Activated B cell treated with CpG ODN at 0.5 μM for 24 hours (primary cell): ENCODE measurements around the gene PHEX. TPM values are rescaled to one million over a fixed set of nuclear protein-coding genes. Genes with fewer than 3 reads are reported as not detected.

Source experiments
- ATAC-seq: fragments of 200-7000 bp; cut with Tn5 transposase; one replicate; pipeline ENCODE4 v1.10.0; 2021; ENCODE audit warnings: low read depth, mild to moderate bottlenecking, moderate library complexity
- CTCF ChIA-PET: fragments of 350-600 bp; sonication (Branson Sonifier 250); formaldehyde crosslinking; loops from one replicate; lab custom pipeline; 2021; ENCODE audit warnings: antibody characterized with exemption; lab: Charles Lee
- POLR2A ChIA-PET: fragments of 350-600 bp; sonication (Branson Sonifier 250); formaldehyde crosslinking; loops from one replicate; lab custom pipeline; 2021; ENCODE audit warnings: antibody characterized with exemption; lab: Charles Lee
- DNase-seq: peaks from one replicate; pipeline ENCODE4 v3.0.0; 2022
- H3K27ac Mint-ChIP-seq: one replicate; pipeline ENCODE4 v1.8.0; 2020; ENCODE audit warnings: mixed read lengths
- H3K27me3 Mint-ChIP-seq: one replicate; pipeline ENCODE4 v1.8.0; 2021; ENCODE audit warnings: mixed read lengths
- H3K36me3 Mint-ChIP-seq: one replicate; pipeline ENCODE4 v1.8.0; 2021; ENCODE audit warnings: low read depth, mixed read lengths
- H3K4me1 Mint-ChIP-seq: one replicate; pipeline ENCODE4 v1.8.0; 2021; ENCODE audit warnings: mixed read lengths
- H3K4me3 Mint-ChIP-seq: one replicate; pipeline ENCODE4 v1.8.0; 2020; ENCODE audit warnings: mild to moderate bottlenecking, mixed read lengths
- H3K9me3 Mint-ChIP-seq: one replicate; pipeline ENCODE4 v1.8.0; 2020; ENCODE audit warnings: mixed read lengths
- intact Hi-C: fragments of 100-400 bp; cut with micrococcal nuclease; formaldehyde crosslinking; loops from one replicate; pipeline ENCODE4 v1.15.1; 2024
- total RNA-seq: library from RNA; stranded (reverse); gene quantifications from 2 replicates; pipeline ENCODE4 v1.2.3, GENCODE V29; 2022
- TF ChIP-seq, protein P1 (sequence below): fragments of 200-600 bp; IDR thresholded peaks from one replicate; pipeline ENCODE4 v1.8.0; 2022; ENCODE audit warnings: antibody characterized with exemption, mild to moderate bottlenecking

PHEX gene
- total RNA-seq, 1 donor from 2014 or later: 0.27 TPM

DNA sequence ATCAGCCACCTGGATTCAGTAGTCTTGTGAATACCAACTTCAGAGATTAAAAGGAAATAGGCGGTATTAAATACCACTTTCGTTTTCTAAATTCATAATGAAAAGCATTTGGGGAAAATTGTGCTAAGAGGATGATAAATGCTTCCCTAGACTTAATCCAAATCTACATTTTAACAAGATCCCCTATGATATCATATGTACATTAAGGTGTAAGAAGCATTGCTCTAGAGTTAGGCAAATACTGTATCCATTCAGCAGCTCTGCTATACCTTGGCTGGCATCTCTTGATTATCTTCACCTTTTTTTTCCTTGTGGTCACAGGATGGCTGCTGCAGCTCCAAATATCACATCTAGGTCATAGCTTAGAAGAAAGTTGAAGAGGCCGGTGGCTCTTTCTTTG, 40.6 kb upstream of the PHEX start:
- H3K9me3 Mint-ChIP-seq: no peaks in the 10 kb centered on the region
- DNase-seq: no peak
- ChIA-PET CTCF (no interaction called here), POLR2A (no interaction called here)
- peak overlapping the region; percentile 24 for H3K27ac Mint-ChIP-seq
- H3K27me3 Mint-ChIP-seq: no peaks in the 10 kb centered on the region
- intact Hi-C loops: loop anchor here (5.0 kb wide), 1 partner anchor 36 kb away; no protein-coding TSS in a partner anchor
- H3K36me3 Mint-ChIP-seq: peaks cover 25% of the 10 kb centered on the region
- ATAC-seq: no peak
- peaks cover 49% of the 10 kb centered on the region for H3K4me1 Mint-ChIP-seq
- TF ChIP-seq, protein P1, sequence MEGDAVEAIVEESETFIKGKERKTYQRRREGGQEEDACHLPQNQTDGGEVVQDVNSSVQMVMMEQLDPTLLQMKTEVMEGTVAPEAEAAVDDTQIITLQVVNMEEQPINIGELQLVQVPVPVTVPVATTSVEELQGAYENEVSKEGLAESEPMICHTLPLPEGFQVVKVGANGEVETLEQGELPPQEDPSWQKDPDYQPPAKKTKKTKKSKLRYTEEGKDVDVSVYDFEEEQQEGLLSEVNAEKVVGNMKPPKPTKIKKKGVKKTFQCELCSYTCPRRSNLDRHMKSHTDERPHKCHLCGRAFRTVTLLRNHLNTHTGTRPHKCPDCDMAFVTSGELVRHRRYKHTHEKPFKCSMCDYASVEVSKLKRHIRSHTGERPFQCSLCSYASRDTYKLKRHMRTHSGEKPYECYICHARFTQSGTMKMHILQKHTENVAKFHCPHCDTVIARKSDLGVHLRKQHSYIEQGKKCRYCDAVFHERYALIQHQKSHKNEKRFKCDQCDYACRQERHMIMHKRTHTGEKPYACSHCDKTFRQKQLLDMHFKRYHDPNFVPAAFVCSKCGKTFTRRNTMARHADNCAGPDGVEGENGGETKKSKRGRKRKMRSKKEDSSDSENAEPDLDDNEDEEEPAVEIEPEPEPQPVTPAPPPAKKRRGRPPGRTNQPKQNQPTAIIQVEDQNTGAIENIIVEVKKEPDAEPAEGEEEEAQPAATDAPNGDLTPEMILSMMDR: no peak
- H3K4me3 Mint-ChIP-seq: no peak overlapping the region

DNA sequence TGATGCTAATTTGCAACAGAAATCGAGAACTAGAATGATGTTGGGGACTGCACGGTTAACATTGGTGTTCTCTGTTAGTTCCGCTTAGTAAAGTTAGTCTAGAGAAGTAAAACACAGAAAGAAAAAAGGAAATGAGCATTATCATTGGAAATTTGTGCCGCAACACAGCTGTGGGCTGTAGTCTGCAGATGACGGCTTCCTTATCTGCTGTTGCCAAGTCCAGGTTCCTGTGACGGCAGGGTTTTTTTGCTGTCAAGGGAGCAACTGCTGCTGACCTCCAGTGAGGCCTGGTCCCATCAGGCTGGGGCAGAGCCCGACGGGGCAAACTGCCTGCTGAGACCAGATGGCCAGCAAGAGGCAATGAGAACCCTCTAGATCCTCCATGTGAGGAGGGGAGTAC, 38.9 kb upstream of the PHEX start:
- Mint-ChIP-seq H3K9me3 (no peaks in the 10 kb centered on the region), H3K27me3 (no peaks in the 10 kb centered on the region), H3K4me1 (peaks cover 55% of the 10 kb centered on the region), H3K36me3 (peaks cover 25% of the 10 kb centered on the region), H3K4me3 (peak overlapping the region; percentile 50), H3K27ac (peak overlapping the region; percentile 86)
- ChIA-PET POLR2A (no interaction called here), CTCF (interaction anchor here (2.3 kb wide), 1 partner anchor 8 kb away, joined by 6 read pairs; no protein-coding TSS in a partner anchor)
- DNase-seq (peak; percentile 29), ATAC-seq (peak; percentile 85)
- TF ChIP-seq, protein P1: no peak
- intact Hi-C loops: loop anchor here (1.0 to 5.0 kb wide), 4 partner anchors 34 to 200 kb away; no protein-coding TSS in a partner anchor

DNA sequence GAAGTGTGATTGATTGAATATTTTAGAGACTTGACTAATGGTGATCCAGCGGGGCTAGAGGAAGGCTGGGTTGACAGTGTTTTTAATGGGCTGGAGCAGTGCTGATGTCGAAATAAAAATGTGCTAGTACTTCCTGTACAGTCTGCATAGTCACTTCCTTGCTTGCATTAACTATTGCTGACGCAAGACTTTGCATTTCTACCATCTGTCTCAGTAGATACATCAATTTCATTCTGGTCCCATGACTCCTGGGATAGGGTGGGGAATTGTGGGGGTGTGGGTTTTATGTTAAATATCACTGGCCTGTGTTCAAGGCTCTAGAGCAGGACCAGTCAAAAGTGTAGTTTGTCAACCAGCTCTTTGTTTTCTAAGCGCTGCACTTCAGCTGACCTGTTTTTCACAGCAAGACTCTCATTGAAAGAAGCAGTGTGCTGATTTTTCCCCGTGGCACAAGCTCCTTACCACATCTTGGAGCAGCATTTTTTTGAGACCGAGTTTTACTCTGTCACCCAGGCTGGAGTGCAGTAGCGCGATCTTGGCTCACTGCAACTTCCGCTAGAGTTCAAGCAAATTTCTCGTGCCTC, 35.2 kb upstream of the PHEX start:
- TF ChIP-seq, protein P1: no peak
- DNase-seq (no peak), ATAC-seq (no peak)
- Mint-ChIP-seq H3K9me3 (no peaks in the 10 kb centered on the region), H3K4me1 (peaks cover 28% of the 10 kb centered on the region), H3K4me3 (no peak overlapping the region), H3K36me3 (peaks cover 13% of the 10 kb centered on the region), H3K27me3 (no peaks in the 10 kb centered on the region), H3K27ac (no peak overlapping the region)
- ChIA-PET POLR2A (no interaction called here), CTCF (no interaction called here)
- intact Hi-C loops: no loop called here

DNA sequence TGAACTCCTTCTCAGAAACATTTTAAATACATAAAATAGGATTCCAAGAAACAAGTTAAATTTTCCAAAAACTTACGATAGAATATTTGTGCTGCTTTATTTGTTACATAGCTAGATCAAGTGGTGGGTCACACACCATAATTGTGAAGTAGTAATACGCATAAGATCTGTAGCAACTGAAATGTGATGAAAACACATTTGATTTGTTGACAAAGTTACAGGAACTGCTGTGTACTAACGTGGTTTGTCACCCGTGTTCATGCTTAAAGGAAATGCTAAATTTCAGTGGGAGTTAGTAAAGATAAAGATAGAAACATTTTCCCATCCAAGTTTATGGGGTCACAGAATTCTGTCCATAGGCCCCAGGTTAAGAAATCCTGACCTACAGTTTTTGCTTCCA, 34.1 kb upstream of the PHEX start:
- peaks cover 13% of the 10 kb centered on the region for H3K36me3 Mint-ChIP-seq
- ATAC-seq: no peak
- TF ChIP-seq, protein P1: no peak
- no peak for DNase-seq
- no peak overlapping the region for H3K4me3 Mint-ChIP-seq
- intact Hi-C loops: no loop called here
- H3K4me1 Mint-ChIP-seq: peaks cover 20% of the 10 kb centered on the region
- CTCF ChIA-PET: no interaction called here
- no peaks in the 10 kb centered on the region for H3K27me3 Mint-ChIP-seq
- POLR2A ChIA-PET: no interaction called here
- H3K27ac Mint-ChIP-seq: no peak overlapping the region
- H3K9me3 Mint-ChIP-seq: no peaks in the 10 kb centered on the region

DNA sequence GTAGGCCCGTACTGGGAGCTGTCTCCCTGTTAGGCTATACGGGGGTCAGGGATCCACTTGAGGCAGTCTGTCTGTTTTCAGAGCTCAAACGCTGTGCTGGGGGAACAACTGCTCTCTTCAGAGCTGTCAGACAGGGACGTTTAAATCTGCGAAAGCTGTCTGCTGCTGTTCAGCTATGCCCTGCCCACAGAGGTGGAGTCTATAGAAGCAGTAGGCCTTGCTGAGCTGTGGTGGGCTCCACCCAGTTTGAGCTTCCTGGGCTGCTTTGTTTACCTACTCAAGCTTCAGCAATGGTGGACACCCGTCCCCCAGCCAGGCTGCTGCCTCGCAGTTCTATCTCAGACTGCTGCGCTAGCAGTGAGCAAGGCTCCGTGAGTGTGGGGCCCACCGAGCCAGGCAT, 27.3 kb upstream of the PHEX start:
- intact Hi-C loops: no loop called here
- Mint-ChIP-seq H3K27me3 (no peaks in the 10 kb centered on the region), H3K27ac (no peak overlapping the region), H3K4me3 (no peak overlapping the region), H3K9me3 (no peaks in the 10 kb centered on the region), H3K4me1 (no peaks in the 10 kb centered on the region), H3K36me3 (peaks cover 5% of the 10 kb centered on the region)
- DNase-seq: no peak
- ChIA-PET POLR2A (no interaction called here), CTCF (no interaction called here)
- TF ChIP-seq, protein P1: no peak
- no peak for ATAC-seq
